GM21390 (cell line): Measurements from ENCODE around the gene SLC35A2.
"Not testable (repeated sequence)": the region's sequence is repeated elsewhere in the genome, so short reads cannot be mapped to it uniquely, and the experiment has no call there.

Experiments
- ATAC-seq: cut with Tn5 transposase; IDR thresholded peaks from one replicate; pipeline ENCODE4 v1.9.1; 2021; ENCODE audit not compliant: unreplicated experiment

Gene SLC35A2

GRCh38 chrX:48903290-48903689 is 8.2 kb downstream of the SLC35A2 start:
- ATAC-seq = no peak

- ATAC-seq = no peak
These were observed 8.7 kb downstream of the SLC35A2 start for GRCh38 chrX:48902776-48903175.

- ATAC-seq = no peak
These were observed 9.3 kb downstream of the SLC35A2 start for GRCh38 chrX:48902135-48902534.

GRCh38 chrX:48901069-48901468 is 10.4 kb downstream of the SLC35A2 start:
- ATAC-seq = no peak

- no peak for ATAC-seq
These were observed 12.4 kb downstream of the SLC35A2 start for GRCh38 chrX:48899078-48899410.

GRCh38 chrX:48897625-48898306 is 13.7 kb downstream of the SLC35A2 start, which contains the start of the genes PQBP1 and TIMM17B:
Gene PQBP1 (plus strand): TSS chrX:48897930. CDS start chrX:48898510, 580 bp downstream.
Gene TIMM17B (minus strand): TSS chrX:48897768. CDS start chrX:48897749, 19 bp downstream.
- peak; percentile 89 for ATAC-seq

- ATAC-seq = no peak
These were observed 14.3 kb downstream of the SLC35A2 start for GRCh38 chrX:48897157-48897624.

- ATAC-seq = no peak
These were observed 14.8 kb downstream of the SLC35A2 start for GRCh38 chrX:48896611-48897011.

- no peak for ATAC-seq
These were observed 16.6 kb downstream of the SLC35A2 start for GRCh38 chrX:48894891-48895290.

GRCh38 chrX:48893556-48894348 is 17.7 kb downstream of the SLC35A2 start:
- ATAC-seq = no peak

- no peak for ATAC-seq
These were observed 18.6 kb downstream of the SLC35A2 start for GRCh38 chrX:48892896-48893295.

GRCh38 chrX:48891402-48892288 is 19.8 kb downstream of the SLC35A2 start:
- peak; percentile 80 for ATAC-seq

GRCh38 chrX:48890934-48891401 is 20.5 kb downstream of the SLC35A2 start:
- peak; percentile 43 for ATAC-seq

GRCh38 chrX:48890296-48890925 is 21.0 kb downstream of the SLC35A2 start:
- no peak for ATAC-seq

GRCh38 chrX:48886586-48886985 is 24.9 kb downstream of the SLC35A2 start:
- not testable (repeated sequence) for ATAC-seq

- no peak for ATAC-seq
These were observed 27.7 kb downstream of the SLC35A2 start for GRCh38 chrX:48883729-48884128.

- not testable (repeated sequence) for ATAC-seq
These were observed 34.5 kb downstream of the SLC35A2 start for GRCh38 chrX:48876944-48877343.

GRCh38 chrX:48872017-48872416 is 39.4 kb downstream of the SLC35A2 start:
- not testable (repeated sequence) for ATAC-seq

- no peak for ATAC-seq
These were observed 47.2 kb downstream of the SLC35A2 start for GRCh38 chrX:48864210-48864609.

GRCh38 chrX:48854898-48855297 is 56.5 kb downstream of the SLC35A2 start:
- ATAC-seq = no peak
